NCI-H187 treated with DMSO at 0.1 percent for 48 hours (cell line): ENCODE measurements around the gene RPL36.
A peak's percentile ranks its signal among the peaks of the same experiment; 100 is the strongest.

ENCODE experiments used
- DNase-seq: peaks from one replicate; lab custom pipeline; 2025; lab: John Stamatoyannopoulos, UW

Gene RPL36

DNA sequence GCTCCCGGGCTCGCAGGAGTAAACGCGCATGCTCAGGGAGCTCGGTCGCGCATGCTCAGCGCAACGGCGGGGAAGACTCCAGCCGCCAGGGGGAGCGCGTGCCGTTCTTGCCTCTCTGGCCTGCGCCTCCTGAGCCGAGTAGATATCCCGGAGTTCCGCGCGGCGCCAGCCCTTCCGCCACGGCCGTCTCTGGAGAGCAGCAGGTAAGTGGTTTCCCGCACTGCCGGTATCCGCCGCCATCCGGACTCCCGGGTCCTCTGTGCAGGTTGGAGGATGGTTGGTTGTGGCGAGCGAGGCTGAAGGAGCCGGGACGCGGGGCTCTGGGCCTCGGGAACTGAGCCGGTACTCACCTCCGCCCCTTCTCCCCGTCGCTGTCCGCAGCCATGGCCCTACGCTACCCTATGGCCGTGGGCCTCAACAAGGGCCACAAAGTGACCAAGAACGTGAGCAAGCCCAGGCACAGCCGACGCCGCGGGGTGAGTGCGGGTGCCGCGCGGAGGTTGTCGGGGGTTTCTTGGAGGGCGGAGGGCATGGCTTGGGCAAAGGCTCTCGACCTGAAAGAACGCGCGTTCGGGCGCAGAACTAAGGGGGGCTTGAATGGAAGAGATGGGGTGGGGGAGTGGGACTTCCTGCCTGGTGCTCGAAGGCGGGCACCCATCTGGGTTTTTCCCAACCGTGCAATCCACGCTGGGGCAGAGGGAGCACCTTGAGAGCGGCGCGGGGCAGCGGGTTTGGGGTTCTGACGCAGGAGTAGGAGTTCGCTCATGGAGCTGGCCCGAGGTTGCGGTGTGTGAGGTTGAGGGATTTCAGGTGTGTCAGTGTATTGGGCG lies at the start of gene RPL36:
RPL36 (plus strand) TSS at position 171 of the 830 bp plus-strand sequence; CDS start at position 384, 213 bp downstream.
- DNase-seq: peak; percentile 45

DNA sequence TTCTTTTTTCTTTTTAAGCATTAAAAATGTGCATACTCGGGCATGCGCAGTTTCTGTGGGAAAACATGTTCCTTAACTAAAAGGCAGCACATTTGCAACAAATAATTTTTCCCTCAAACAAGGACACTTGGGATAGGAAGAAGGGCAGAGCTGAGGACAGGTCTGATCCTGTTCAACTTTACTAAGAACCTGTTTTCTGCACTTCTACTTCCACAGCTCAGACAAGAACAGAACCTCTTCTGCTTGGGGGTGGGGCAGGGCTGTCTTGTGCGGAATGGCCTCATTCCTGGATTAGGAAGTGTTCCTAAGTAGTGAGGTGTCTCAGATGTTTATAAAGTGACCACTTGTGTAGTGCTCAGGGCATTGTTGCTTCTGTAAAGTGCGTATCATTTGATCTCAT lies 48.9 kb upstream of the RPL36 start:
- no peak for DNase-seq

DNA sequence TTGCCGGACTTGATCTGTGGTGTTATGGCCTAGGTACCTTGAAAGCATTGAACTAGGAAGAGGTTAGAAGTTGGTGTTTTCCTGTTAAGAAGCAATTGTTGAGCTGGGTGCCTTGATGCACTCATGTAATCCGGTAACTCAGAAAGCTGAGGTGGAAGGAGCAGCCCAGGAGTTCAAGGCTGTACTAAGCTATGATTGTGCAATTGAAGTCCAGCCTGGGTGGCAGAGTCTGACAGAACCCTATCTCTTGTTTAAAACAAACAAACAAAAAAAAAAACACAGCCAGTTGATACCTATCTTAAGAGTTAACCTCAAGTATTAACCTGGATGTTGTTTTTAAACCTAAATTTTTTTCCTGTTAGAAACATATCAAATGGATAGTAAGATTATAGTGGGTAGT lies 47.9 kb upstream of the RPL36 start:
- no peak for DNase-seq

DNA sequence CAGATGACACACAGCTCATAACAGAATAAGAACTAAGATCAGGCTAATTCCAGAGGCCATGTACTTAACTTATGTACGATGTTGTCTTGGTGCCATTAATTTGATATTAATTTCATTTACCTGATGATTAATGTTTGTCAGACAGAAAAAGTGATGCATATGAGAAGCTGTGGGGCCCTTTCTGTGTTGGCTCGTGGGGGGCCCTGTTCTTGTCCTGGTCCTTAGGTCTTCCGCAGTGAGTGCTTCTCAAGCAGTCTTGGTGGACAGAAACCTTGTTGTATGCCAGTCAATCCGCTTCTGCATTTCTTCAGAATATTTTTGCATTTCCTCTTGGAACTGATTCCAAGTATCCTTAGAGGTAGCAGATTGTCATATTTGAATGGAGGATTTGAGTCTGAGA lies 47.0 kb upstream of the RPL36 start:
- no peak for DNase-seq

DNA sequence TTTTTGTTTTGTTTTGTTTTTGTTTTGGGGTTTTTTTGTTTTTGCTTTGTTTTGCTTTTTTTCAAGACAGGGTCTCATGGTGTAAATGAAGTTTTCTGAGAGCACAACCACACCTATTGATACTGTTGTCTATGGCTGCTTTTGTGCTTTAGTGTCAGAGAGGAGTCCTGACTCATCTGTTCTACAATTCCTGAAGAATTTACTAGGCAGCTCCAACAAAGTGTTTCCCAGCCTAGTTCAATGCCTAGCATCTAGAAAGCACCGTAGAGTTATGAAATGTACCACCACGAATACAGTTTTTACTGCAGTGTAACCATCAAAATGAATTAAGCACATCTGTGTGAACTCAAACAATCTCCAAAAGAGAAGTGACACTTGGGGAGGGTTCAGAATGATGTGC lies 46.1 kb upstream of the RPL36 start:
- no peak for DNase-seq

DNA sequence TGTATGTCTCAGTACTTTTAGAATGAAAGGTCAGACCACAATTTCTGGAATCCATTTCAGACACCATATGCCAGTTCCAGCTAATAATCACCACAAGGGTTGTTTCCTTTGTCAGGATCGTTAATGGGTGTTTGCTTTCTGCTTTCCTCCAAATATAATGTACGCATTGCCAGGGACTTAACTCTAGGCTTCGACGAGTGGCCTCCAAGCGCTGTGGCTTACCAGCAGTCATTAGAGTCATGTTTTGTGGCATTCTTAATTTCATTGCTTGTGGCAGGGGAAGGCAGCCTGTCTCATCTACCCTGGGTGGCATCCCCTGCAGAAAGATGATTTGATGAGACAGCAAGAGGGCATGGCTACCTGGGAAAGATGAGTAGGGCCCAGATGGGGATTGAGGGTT lies 44.7 kb upstream of the RPL36 start:
- no peak for DNase-seq

DNA sequence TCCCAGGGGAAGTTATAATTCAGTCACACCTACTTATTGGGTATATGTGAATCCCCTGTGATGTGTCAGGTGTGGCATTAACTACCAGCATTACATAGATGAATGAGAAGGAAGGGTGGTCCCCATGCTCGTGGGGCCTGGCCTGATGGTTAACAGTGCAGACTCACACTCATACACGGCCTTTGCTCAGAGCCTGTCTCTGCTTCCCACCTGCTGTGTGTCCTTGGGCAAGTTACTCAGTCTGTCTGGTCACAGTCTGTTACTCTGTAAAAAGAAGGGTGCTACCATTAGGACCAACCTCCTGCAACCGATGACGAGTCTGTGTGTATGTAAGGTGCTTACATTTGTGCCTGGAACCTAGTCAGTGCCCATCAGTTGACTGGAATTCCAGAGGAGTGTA lies 43.4 kb upstream of the RPL36 start:
- DNase-seq: no peak

DNA sequence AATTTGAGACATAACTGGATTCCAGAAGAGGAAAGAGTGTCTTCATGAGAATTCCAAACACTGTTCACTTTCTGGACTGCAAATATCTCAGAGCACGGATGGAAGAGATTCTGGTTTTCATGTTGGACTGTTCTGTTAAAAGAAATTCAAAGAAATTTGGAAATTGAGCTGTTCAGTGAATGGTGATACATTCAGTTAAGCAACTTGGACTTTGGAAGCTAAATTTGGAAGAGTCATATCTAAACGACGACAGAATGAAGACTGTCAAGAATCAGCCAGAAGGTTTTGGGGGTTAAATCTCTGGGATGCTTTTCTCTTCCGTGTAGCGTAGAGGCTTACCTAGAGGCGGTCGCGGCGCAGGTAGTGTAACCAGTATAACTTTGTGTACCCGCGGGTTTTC lies 41.6 kb upstream of the RPL36 start:
- no peak for DNase-seq

DNA sequence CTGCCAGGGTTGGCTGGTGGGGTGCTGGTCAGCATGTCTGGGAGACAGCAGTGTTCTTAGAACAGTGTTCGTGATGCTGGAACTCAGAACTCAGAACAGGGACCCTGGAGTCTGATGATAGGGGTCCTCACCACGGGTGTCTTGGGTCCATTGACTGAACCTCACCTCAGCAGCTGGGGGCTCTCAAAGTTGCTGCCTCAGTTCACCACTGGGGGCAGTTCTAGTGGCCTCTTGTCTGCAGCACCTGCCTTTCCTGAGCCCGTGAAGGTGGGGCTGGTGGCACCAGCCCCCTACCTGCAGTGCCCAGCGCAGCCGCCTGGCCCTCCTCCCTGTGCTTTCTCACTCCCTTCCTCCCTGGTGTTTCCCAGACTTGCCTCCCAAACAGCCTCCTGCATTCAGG lies 38.7 kb upstream of the RPL36 start:
- no peak for DNase-seq

DNA sequence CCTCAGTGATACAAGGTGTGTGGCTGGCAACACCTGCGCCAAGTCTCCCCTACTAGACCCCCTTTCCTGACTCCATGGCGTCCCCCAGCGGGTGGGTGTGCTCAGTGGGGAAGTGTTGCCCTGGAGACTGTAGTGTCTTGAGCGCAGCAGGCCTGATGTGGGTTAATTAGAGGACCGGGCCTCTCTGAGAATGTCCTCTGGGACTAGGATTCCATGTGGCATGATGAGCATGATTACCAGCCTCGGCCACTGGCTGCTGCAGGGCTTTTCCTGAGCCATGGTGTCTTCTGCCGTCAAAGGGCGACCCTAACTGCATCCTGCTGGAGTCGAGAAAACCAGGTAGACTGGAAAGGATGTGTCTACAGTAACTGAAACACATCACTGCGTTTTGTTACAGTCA lies 37.8 kb upstream of the RPL36 start:
- DNase-seq: no peak

DNA sequence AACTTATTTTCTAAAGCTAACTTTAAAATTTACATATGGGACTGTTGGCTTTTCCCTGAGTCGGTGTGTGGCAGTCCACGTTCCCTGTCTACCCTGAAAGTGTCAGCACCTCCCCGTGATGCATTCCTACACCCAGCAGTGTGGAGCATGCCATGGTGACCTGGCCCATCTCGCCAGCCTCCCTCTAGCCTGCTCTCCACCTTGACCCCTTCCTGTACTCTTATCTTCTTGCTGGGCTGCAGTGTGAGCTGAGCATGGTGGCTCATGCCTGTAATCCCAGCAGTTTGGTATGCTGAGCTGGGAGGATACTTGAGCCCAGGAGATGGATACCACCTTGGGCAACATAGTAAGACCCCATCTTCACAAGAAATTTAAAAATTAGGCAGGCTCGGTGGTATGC lies 35.2 kb upstream of the RPL36 start:
- no peak for DNase-seq

DNA sequence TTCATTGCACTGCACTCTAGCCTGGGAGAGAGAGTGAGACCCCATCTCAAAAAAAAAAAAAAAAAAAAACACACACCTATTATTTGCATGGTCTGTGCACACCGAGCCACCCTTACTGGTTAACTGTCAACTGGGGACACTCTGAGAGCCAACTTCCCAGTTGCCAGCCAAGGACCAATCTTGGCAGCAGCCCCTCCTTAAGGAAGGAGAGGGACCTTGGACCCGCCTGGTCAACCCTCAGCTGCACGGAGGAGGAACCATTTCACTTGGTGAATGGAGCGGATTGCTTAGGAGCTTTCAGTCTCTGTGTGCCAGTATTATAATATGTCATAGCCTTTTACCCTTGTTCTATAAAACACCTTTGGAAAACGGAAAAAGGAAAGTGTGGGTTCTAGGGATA lies 34.7 kb upstream of the RPL36 start:
- no peak for DNase-seq

DNA sequence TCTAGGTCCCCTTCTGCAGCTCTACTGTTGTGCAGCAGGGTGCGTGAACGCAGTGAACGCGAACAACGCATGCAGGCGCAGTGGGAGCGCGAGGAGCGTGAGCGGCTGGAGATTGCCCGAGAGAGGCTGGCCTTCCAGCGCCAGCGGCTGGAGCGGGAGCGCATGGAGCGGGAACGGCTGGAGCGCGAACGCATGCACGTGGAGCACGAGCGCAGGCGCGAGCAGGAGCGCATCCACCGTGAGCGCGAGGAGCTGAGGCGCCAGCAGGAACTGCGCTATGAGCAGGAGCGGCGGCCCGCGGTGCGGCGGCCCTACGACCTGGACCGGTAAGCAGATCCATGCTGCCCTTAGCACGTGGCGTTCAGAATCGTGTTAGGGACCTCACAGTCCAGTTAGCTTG lies 28.6 kb upstream of the RPL36 start:
- no peak for DNase-seq

DNA sequence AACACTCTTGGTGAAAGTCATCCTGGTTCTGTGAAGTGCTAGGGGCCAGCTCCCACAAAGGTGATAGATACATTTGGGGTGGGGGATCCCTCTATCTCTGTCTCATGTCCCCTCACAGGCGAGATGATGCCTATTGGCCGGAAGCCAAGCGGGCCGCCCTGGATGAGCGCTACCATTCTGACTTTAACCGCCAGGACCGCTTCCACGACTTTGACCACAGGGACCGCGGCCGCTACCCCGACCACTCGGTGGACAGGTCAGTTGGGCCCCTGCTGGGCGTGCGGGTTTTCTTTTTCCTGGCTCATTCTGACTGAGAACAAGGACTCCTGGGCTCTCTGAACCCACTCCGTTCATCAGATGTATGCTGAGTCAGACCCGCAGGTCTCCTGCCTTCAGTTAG lies 26.2 kb upstream of the RPL36 start:
- no peak for DNase-seq

DNA sequence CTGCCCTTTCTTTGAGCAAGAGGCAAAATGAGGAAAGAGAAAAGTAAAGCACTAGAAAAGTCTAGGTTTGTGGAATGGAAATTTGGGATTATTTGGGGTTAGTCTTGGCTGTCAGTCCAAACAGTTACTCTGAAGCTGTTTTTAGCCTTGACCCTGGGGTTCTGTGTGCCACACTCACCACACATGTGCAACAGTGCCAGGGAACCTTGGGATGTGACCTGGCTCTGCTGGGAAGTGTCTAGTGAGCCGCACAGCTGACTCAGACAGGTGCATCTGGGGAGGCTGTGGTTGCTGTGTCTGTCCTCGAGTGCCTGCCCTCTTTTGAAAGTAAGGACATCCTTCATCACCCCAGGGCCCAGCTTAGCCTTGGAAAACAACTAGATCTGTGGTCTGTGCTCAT lies 25.6 kb upstream of the RPL36 start:
- no peak for DNase-seq

DNA sequence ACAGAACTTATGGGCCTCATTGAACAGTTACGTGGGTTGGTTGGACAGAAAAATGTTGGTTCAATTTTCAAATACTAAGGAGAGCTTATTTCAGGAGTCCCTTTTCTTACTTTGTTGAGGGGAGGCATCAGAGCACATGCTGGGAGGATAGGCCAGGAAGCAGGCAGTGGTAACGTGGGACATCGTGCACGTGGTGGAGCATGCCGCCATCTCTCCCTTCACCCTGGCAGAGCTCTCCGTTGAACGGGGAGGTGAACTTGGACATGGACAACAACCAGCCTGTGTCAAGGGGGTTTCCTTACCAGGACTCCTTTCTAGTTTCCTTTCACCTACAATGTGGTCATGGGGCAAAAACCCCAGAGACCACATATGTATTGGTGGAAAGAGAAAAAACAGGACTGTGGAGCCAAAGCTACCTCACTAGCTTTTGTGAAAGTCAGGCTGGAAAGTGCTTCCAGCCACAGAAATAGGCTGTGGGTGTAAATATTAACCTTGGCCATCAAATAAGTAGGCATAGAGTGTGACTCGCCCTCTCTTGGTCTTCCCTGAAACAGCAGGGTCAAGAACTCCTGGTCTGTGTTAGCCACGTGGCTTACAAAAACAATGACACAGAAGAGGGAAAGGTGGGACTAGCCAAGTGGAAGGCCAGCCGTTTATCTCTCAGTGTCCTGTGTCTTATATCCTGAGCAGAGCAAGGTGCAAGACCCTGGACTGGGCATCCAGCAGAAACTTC lies 24.1 kb upstream of the RPL36 start:
- no peak for DNase-seq

DNA sequence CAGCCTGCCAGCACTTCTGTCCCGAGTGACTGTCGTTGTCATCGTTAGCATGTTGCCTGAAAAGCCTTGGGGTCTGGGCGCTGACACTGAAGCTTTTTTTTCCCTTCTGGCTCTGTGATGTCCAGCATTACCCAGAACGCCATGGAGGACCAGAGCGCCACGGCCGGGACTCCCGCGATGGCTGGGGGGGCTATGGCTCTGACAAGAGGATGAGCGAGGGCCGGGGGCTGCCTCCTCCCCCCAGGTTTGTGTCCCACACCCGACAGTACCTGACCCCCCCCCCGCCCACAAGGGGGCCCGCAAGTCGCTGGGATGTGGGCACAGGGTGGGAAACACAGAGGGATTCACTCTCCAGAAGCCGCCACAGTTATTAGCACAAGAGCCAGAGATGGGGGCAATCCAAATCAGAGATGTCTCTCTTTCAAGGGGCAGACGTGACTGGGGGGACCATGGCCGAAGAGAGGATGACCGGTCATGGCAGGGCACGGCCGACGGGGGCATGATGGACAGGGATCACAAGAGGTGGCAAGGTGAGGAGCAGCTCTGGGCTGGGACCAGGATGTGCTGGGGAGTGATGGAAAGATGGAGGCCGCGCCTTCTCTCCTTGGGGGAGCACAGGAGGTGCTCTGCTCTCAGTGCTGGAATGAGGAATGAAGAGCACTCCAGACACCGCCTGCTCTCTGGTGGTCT lies 23.0 kb upstream of the RPL36 start:
- DNase-seq: no peak

DNA sequence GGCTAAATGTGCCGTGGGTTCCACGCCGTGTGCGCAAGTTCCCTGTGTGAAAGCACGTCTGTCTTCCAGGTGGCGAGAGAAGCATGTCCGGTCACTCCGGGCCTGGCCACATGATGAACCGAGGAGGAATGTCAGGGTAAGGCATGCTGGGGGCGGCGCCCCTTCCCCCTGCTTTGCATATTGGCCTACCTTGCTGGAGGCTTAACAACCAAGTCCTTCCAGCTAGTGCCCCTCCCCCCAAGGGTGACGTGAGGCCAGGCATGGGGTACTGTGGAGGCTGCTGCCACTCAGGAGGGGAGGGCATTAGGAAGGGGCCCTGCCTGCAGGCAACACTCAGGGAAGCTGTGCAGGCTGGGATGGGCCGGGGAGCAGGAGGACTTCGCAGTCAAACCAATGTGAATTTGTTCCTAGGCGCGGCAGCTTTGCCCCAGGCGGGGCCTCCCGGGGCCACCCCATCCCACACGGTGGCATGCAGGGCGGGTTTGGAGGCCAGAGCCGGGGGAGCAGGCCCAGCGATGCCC lies 22.3 kb upstream of the RPL36 start:
- DNase-seq: no peak

DNA sequence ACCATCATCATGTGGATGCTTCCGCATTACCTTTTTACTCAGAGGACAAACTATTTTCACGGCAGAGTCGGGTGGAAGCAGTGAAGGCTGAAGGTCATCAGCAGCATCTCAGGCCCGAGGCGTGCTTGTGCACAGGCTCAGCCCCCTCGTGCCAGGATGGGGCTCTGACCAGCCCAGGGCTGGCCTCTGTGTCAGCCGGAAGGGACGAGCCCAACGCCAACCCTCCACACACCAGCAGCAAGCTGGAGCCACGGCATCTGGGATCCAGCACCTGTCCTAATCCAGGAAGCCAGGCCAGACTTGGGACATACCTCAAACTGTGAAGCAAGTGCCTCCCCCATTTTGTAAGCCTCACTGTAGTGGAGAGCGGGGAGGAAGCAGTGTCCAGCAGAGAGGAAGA lies 20.9 kb upstream of the RPL36 start:
- DNase-seq: no peak

DNA sequence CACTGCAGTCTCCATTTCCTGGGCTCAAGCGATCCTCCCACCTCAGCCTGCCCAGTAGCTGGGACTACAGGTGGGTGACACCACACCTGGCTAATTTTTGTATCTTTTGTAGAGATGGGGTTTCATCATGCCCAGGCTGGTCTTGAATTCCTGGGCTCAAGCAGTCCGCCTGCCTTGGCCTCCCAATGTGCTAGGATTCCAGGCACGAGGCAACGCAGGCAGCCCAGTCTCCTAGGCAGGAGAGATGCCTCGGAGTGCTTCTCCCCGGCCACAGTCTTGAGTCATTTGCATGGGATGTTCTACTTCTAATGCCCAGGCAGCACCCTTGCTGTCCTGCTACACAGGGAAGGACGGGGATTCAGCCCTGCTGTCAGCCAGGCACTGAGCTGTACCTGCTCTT lies 18.5 kb upstream of the RPL36 start:
- no peak for DNase-seq

DNA sequence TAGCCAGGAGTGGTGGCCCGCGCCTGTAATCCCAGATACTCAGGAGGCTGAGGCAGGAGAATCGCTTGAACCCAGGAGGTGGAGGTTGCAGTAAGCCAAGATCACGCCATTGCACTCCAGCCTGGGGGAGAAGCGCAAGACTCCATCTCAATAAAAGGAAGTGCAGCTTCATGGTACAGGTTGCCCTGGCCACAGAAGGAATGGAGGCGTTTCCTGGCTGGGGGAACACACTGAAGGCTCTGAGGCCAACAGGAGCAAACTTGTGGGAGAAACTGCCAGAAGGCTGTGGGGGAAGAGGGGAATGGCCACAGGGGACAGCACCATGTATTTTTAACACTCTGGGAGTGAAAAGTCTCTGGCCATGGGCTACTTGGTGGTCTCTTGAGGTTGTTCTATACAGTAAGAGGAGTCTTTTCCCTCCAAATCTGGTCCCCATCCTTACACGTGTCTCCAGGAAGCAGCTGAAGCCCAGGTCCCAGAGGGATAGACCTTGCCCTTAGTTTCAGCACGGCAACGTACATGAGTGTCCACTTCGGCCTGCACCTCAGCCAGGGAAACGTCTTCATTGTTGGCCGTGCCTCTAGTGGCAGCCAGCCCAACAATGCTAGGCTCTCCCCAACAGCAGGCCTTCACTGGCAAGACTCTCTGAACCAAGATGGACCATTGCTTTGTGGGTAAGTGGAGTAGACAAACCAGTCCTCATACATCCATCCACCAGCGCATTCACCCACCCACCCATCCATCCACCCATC lies 17.2 kb upstream of the RPL36 start:
- DNase-seq: no peak

DNA sequence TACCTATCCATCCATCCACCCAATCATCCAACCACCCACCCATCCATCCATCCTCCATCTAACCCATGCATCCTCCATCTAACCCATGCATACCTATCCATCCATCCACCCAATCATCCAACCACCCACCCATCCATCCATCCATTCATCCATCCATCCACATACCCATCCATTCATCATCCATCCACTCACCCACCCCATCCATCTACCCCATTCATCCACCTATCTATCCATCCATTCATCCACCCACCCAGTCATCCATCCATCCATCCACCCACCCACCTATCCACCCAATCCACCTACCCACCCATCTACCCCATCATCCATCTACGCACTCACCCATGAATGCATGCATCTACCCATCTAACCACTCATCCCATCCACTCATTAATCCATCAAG lies 16.3 kb upstream of the RPL36 start:
- DNase-seq: no peak
